Type B pancreatic cell (in vitro differentiated cells): ENCODE data around the gene TAS2R30. TPM values are rescaled to one million over a fixed set of nuclear protein-coding genes. Genes with fewer than 3 reads are reported as not detected.
"Not testable (repeated sequence)": the region's sequence is repeated elsewhere in the genome, so short reads cannot be mapped to it uniquely, and the experiment has no call there.

Source experiments
- DNase-seq: peaks from one replicate; pipeline ENCODE4 v3.0.0; 2021; ENCODE audit warnings: mixed read lengths; ENCODE audit not compliant: unreplicated experiment; ENCODE audit errors: extremely low spot score
- H3K27ac Mint-ChIP-seq: 2 replicates; pipeline ENCODE4 v1.8.0; 2021; ENCODE audit warnings: mild to moderate bottlenecking, mixed read lengths
- H3K27me3 Mint-ChIP-seq: 2 replicates; pipeline ENCODE4 v1.8.0; 2021; ENCODE audit warnings: mixed read lengths
- H3K36me3 Mint-ChIP-seq: 2 replicates; pipeline ENCODE4 v1.8.0; 2021; ENCODE audit warnings: mixed read lengths
- H3K4me1 Mint-ChIP-seq: one replicate; pipeline ENCODE4 v1.8.0; 2021; ENCODE audit warnings: mixed read lengths; ENCODE audit not compliant: unreplicated experiment
- H3K4me3 Mint-ChIP-seq: 2 replicates; pipeline ENCODE4 v1.8.0; 2021; ENCODE audit warnings: mild to moderate bottlenecking, mixed read lengths
- H3K9me3 Mint-ChIP-seq: 2 replicates; pipeline ENCODE4 v1.8.0; 2021; ENCODE audit warnings: mixed read lengths
- CTCF ChIP-seq: fragments of 200-600 bp; sonication (generic); conservative IDR thresholded peaks from 2 replicates; pipeline ENCODE4 v1.5.0; 2021; ENCODE audit warnings: antibody characterized with exemption, mild to moderate bottlenecking
- total RNA-seq: library from RNA; stranded (reverse); gene quantifications from 2 replicates; pipeline ENCODE4 v1.2.1, GENCODE V29; 2021; ENCODE audit warnings: low replicate concordance

Gene TAS2R30
- total RNA-seq, 1 donor from 2014 or later = 2.3 TPM

GRCh38 chr12:11130382-11130781 is 4.1 kb downstream of the TAS2R30 start:
- Mint-ChIP-seq H3K9me3 (peaks cover 5% of the 10 kb centered on the region), H3K36me3 (peaks cover 39% of the 10 kb centered on the region), H3K27ac (no peak overlapping the region), H3K4me1 (no peaks in the 10 kb centered on the region), H3K4me3 (no peak overlapping the region), H3K27me3 (no peaks in the 10 kb centered on the region)
- no peak for DNase-seq
- TF ChIP-seq CTCF = no peak

- H3K27me3 Mint-ChIP-seq, DNase-seq, H3K9me3 Mint-ChIP-seq: not testable (repeated sequence)
Measured at GRCh38 chr12:11114130-11114529, 20.3 kb downstream of the TAS2R30 start.

GRCh38 chr12:11111213-11111612 is 23.2 kb downstream of the TAS2R30 start:
- peaks cover 86% of the 10 kb centered on the region for H3K36me3 Mint-ChIP-seq
- H3K27ac Mint-ChIP-seq, DNase-seq, H3K9me3 Mint-ChIP-seq, H3K27me3 Mint-ChIP-seq, H3K4me1 Mint-ChIP-seq, H3K4me3 Mint-ChIP-seq: not testable (repeated sequence)

More at GRCh38 chr12:11114130-11114529, 20.3 kb downstream of the TAS2R30 start:
- peaks cover 94% of the 10 kb centered on the region for H3K36me3 Mint-ChIP-seq
- not testable (repeated sequence) for H3K4me3 Mint-ChIP-seq, H3K27ac Mint-ChIP-seq, H3K4me1 Mint-ChIP-seq

GRCh38 chr12:11108862-11109261 is 25.6 kb downstream of the TAS2R30 start:
- Mint-ChIP-seq H3K9me3 (peaks cover 5% of the 10 kb centered on the region), H3K4me3 (no peak overlapping the region), H3K27ac (no peak overlapping the region), H3K36me3 (peaks cover 74% of the 10 kb centered on the region), H3K4me1 (no peaks in the 10 kb centered on the region), H3K27me3 (no peaks in the 10 kb centered on the region)
- no peak for TF ChIP-seq CTCF
- no peak for DNase-seq

- no peak for TF ChIP-seq CTCF
- peaks cover 71% of the 10 kb centered on the region for H3K36me3 Mint-ChIP-seq
Measured at GRCh38 chr12:11107719-11108118, 26.7 kb downstream of the TAS2R30 start.

GRCh38 chr12:11106288-11106687 is 28.2 kb downstream of the TAS2R30 start:
- Mint-ChIP-seq H3K4me1 (no peaks in the 10 kb centered on the region), H3K4me3 (no peak overlapping the region), H3K9me3 (peaks cover 5% of the 10 kb centered on the region), H3K27me3 (no peaks in the 10 kb centered on the region), H3K36me3 (peaks cover 69% of the 10 kb centered on the region), H3K27ac (no peak overlapping the region)
- DNase-seq = no peak
- TF ChIP-seq CTCF = no peak

More at GRCh38 chr12:11107719-11108118, 26.7 kb downstream of the TAS2R30 start:
- DNase-seq = no peak
- no peaks in the 10 kb centered on the region for H3K27me3 Mint-ChIP-seq
- no peaks in the 10 kb centered on the region for H3K4me1 Mint-ChIP-seq
- no peak overlapping the region for H3K4me3 Mint-ChIP-seq
- H3K9me3 Mint-ChIP-seq = peaks cover 5% of the 10 kb centered on the region
- no peak overlapping the region for H3K27ac Mint-ChIP-seq

- H3K27me3 Mint-ChIP-seq = no peaks in the 10 kb centered on the region
- no peak for TF ChIP-seq CTCF
- peaks cover 5% of the 10 kb centered on the region for H3K9me3 Mint-ChIP-seq
- no peak overlapping the region for H3K4me3 Mint-ChIP-seq
- no peaks in the 10 kb centered on the region for H3K4me1 Mint-ChIP-seq
- H3K27ac Mint-ChIP-seq = no peak overlapping the region
- H3K36me3 Mint-ChIP-seq = peaks cover 64% of the 10 kb centered on the region
- no peak for DNase-seq
Measured at GRCh38 chr12:11105546-11105945, 28.9 kb downstream of the TAS2R30 start.

- not testable (repeated sequence) for H3K27ac Mint-ChIP-seq, H3K27me3 Mint-ChIP-seq, H3K4me3 Mint-ChIP-seq, H3K9me3 Mint-ChIP-seq, H3K4me1 Mint-ChIP-seq, DNase-seq
- H3K36me3 Mint-ChIP-seq = peaks cover 28% of the 10 kb centered on the region
Measured at GRCh38 chr12:11094910-11095309, 39.5 kb downstream of the TAS2R30 start.
